Endothelial cell of umbilical vein (primary cell): ENCODE measurements around the gene MAP4K1. TPM values are rescaled to one million over a fixed set of nuclear protein-coding genes. Genes with fewer than 3 reads are reported as not detected.

ENCODE experiments used
- BruUV-seq: library from RNA; stranded (reverse); fragments of 400-500 nt; replicated peaks from 2 replicates; lab custom pipeline; 2021; lab: Mats Ljungman, UMichigan
- CTCF ChIA-PET: fragments of 300-600, 350-600 bp; sonication (Branson Sonifier 250); formaldehyde crosslinking; loops from one replicate; lab custom pipeline; 2021; ENCODE audit warnings: antibody characterized with exemption, inconsistent platforms; lab: Charles Lee
- POLR2A ChIA-PET: fragments of 300-600, 350-600 bp; sonication (Branson Sonifier 250); formaldehyde crosslinking; loops from one replicate; lab custom pipeline; 2021; ENCODE audit warnings: antibody characterized with exemption, inconsistent platforms; lab: Charles Lee
- DNase-seq: peaks from one replicate; pipeline ENCODE4 v3.0.0-alpha.2; 2011; ENCODE audit warnings: low read depth, low spot score
- FAIRE-seq: peaks from 2 replicates; lab custom pipeline; 2011; peaks lifted over from hg19 to GRCh38; lab: Jason Lieb, UNC
- H2AFZ ChIP-seq: 2 replicates; pipeline ENCODE4 v1.6.0; 2012; ENCODE audit warnings: low read depth, low read length, control low read depth, inconsistent platforms
- H3K27ac ChIP-seq: 2 replicates; pipeline ENCODE4 v1.5.1; 2011; ENCODE audit warnings: low read depth, mild to moderate bottlenecking, control low read depth, low read length, moderate library complexity; ENCODE audit not compliant: insufficient read depth
- H3K27me3 ChIP-seq, 2 experiments: 2 replicates each; pipeline versions ENCODE4 v1.6.0 to v1.6.1; 2011; ENCODE audit warnings: low read length in 2 of 2, mixed read lengths in 1 of 2; ENCODE audit not compliant: control insufficient read depth in 2 of 2, insufficient read depth in 2 of 2
- H3K36me3 ChIP-seq, 2 experiments: 2 replicates in 1 of 2; 3 replicates in 1 of 2; pipeline ENCODE4 v1.5.1; 2011; ENCODE audit warnings: low read length in 2 of 2, mild to moderate bottlenecking in 1 of 2, moderate library complexity in 1 of 2; ENCODE audit not compliant: control insufficient read depth in 2 of 2, insufficient read depth in 2 of 2; ENCODE audit errors: extremely low read depth in 1 of 2
- H3K4me1 ChIP-seq: 3 replicates; pipeline ENCODE4 v1.5.1; 2011; ENCODE audit warnings: mild to moderate bottlenecking, low read length; ENCODE audit not compliant: control insufficient read depth, insufficient read depth; ENCODE audit errors: extremely low read depth
- H3K4me2 ChIP-seq: 2 replicates; pipeline ENCODE4 v1.6.1; 2011; ENCODE audit warnings: low read length, control low read depth, mixed read lengths; ENCODE audit not compliant: insufficient read depth
- H3K4me3 ChIP-seq, 3 experiments: fragments of 200-600 bp in 1 of 3; sonication (generic), shearing (Covaris generic) in 1 of 3; replicated peaks in 1 of 3; 2 replicates each; pipeline ENCODE4 v1.5.1; 2011 to 2016; ENCODE audit warnings: control low read depth in 3 of 3, low read length in 3 of 3, mild to moderate bottlenecking in 2 of 3, inconsistent platforms in 1 of 3, low read depth in 1 of 3, moderate library complexity in 1 of 3; ENCODE audit not compliant: insufficient read depth in 1 of 3
- H3K79me2 ChIP-seq: 2 replicates; pipeline ENCODE4 v1.6.0; 2012; ENCODE audit warnings: low read length, inconsistent platforms; ENCODE audit not compliant: control insufficient read depth, insufficient read depth
- H3K9ac ChIP-seq: replicated peaks from 2 replicates; pipeline ENCODE3; 2011; ENCODE audit warnings: low read length, control low read depth; ENCODE audit not compliant: insufficient read depth; ENCODE audit errors: extremely low read depth
- H3K9me1 ChIP-seq: replicated peaks from 3 replicates; pipeline ENCODE4 v1.6.0; 2011; ENCODE audit warnings: mild to moderate bottlenecking, low read length; ENCODE audit not compliant: control insufficient read depth, insufficient read depth; ENCODE audit errors: extremely low read depth
- H3K9me3 ChIP-seq: replicated peaks from 2 replicates; pipeline ENCODE4 v1.5.1; 2012; ENCODE audit warnings: low read length, inconsistent platforms; ENCODE audit not compliant: control insufficient read depth, insufficient read depth
- H4K20me1 ChIP-seq: replicated peaks from 2 replicates; pipeline ENCODE3; 2011; ENCODE audit warnings: mild to moderate bottlenecking, low read length; ENCODE audit not compliant: control insufficient read depth, insufficient read depth; ENCODE audit errors: extremely low read depth
- CTCF ChIP-seq, 2 donors: IDR thresholded peaks; 1 replicate in 1 of 2; 2 replicates in 1 of 2; pipeline ENCODE4 v1.5.1; 2011; ENCODE audit warnings: low read length in 2 of 2, mild to moderate bottlenecking in 2 of 2, moderate library complexity in 2 of 2, control low read depth in 1 of 2, inconsistent platforms in 1 of 2, low read depth in 1 of 2; ENCODE audit not compliant: insufficient read depth in 1 of 2; ENCODE audit errors: extremely low read depth in 1 of 2
- EZH2 ChIP-seq: IDR thresholded peaks from 2 replicates; pipeline ENCODE4 v1.6.1; 2012; ENCODE audit warnings: borderline replicate concordance, low read depth, mild to moderate bottlenecking, moderate library complexity, low read length, inconsistent platforms; ENCODE audit not compliant: severe bottlenecking
- FOS ChIP-seq: IDR thresholded peaks from 2 replicates; pipeline ENCODE4 v1.6.1; 2011; ENCODE audit warnings: mild to moderate bottlenecking, low read length, moderate library complexity, borderline replicate concordance; ENCODE audit not compliant: insufficient read depth
- GATA2 ChIP-seq: IDR thresholded peaks from 2 replicates; pipeline ENCODE4 v1.7.0; 2011; ENCODE audit warnings: low read depth, mild to moderate bottlenecking, moderate library complexity, mixed read lengths, low read length; ENCODE audit not compliant: insufficient read length, insufficient read depth
- JUN ChIP-seq: IDR thresholded peaks from 2 replicates; pipeline ENCODE4 v1.6.1; 2011; ENCODE audit warnings: borderline replicate concordance, low read depth; ENCODE audit not compliant: insufficient read length, insufficient read depth
- MAX ChIP-seq: IDR thresholded peaks from 2 replicates; pipeline ENCODE4 v1.6.1; 2011; ENCODE audit not compliant: insufficient read depth, insufficient read length
- MYC ChIP-seq: IDR thresholded peaks from one replicate; pipeline ENCODE4 v1.6.1; 2011; ENCODE audit warnings: mild to moderate bottlenecking, low read depth, low read length
- POLR2A ChIP-seq: IDR thresholded peaks from 2 replicates; pipeline ENCODE4 v1.6.1; 2012; ENCODE audit warnings: low read depth, mild to moderate bottlenecking, control low read depth, low read length
- POLR2AphosphoS5 ChIP-seq: IDR thresholded peaks from 2 replicates; pipeline ENCODE4 v1.6.1; 2012; ENCODE audit warnings: low read depth, mild to moderate bottlenecking, control low read depth, low read length, moderate library complexity; ENCODE audit not compliant: insufficient read depth
- dilution Hi-C: fragments of 300-500 bp; cut with MboI; formaldehyde crosslinking; loops from one replicate; pipeline ENCODE4 v1.15.0; 2019; ENCODE audit warnings: low sequenced_read_pairs; ENCODE audit not compliant: extremely low pct_ligation_motif_present
- intact Hi-C: fragments of 100-400 bp; cut with micrococcal nuclease; formaldehyde crosslinking; loops from one replicate; pipeline ENCODE4 v1.10.0; 2022
- polyA plus RNA-seq, 4 experiments: library from polyadenylated mRNA; depleted of rRNA in 3 of 4; stranded (reverse) in 3 of 4; unstranded in 1 of 4; fragments of >200 nt; gene quantifications; 2 replicates each; pipeline versions ENCODE4 v1.2.1 to v1.2.3, GENCODE V29; 2011 to 2012; ENCODE audit warnings: missing spikeins in 1 of 4
- total RNA-seq: library from RNA; stranded (reverse); gene quantifications from 2 replicates; pipeline ENCODE4 v1.2.3, GENCODE V29; 2021

MAP4K1 gene
- total and polyA plus RNA-seq, 2 donors (not counting 3 experiments of a cell fraction or from before 2014, with no cell fraction given) = 0.12 to 1.6 TPM

GRCh38 chr19:38542040-38542439 is 75.7 kb downstream of the MAP4K1 start:
- intact Hi-C loops (no loop called here), dilution Hi-C loops (no loop called here)
- FAIRE-seq (no peak), DNase-seq (no peak)
- H3K36me3 ChIP-seq = no peaks in the 10 kb centered on the region
- H3K27ac ChIP-seq = no peak overlapping the region
- H3K9me1 ChIP-seq = no peaks in the 10 kb centered on the region
- H3K79me2 ChIP-seq = no peaks in the 10 kb centered on the region
- H3K4me1 ChIP-seq = peaks cover 7% of the 10 kb centered on the region
- no peaks in the 10 kb centered on the region for H3K9me3 ChIP-seq
- H3K4me2 ChIP-seq = no peak overlapping the region
- no peaks in the 10 kb centered on the region for H4K20me1 ChIP-seq
- ChIA-PET CTCF (interaction anchor here (0.5 kb wide), 1 partner anchor 186 kb away, joined by 3 read pairs; no protein-coding TSS in a partner anchor), POLR2A (no interaction called here)
- H2AFZ ChIP-seq = no peak overlapping the region
- BruUV-seq = no TSS peak
- H3K4me3 ChIP-seq = no peak overlapping the region
- TF ChIP-seq FOS (no peak), MAX (no peak), JUN (no peak), CTCF (IDR thresholded peaks at IDR 0.05; ENCODE audit: extremely low read depth in 1 of 2, insufficient read depth in 1 of 2, low read depth in 1 of 2, low read length in 2 of 2) (no peak), MYC (no peak), POLR2A (no peak), POLR2AphosphoS5 (no peak), GATA2 (no peak), EZH2 (no peak)
- H3K27me3 ChIP-seq = peaks cover 1 to 2% of the 10 kb centered on the region in 2 experiments
- no peak overlapping the region for H3K9ac ChIP-seq
